A673 (cell line): ENCODE results near the gene RAB17. TPM values are rescaled to one million over a fixed set of nuclear protein-coding genes. Genes with fewer than 3 reads are reported as not detected.
"Not testable (repeated sequence)": the region's sequence is repeated elsewhere in the genome, so short reads cannot be mapped to it uniquely, and the experiment has no call there.

Experiments
- BruUV-seq: library from RNA; stranded (reverse); fragments of 400-500 nt; replicated peaks from 2 replicates; lab custom pipeline; 2021; lab: Mats Ljungman, UMichigan
- CTCF ChIA-PET: fragments of 300-600 bp; sonication (Branson Sonifier 250); formaldehyde crosslinking; loops from one replicate; lab custom pipeline; 2022; ENCODE audit warnings: antibody characterized with exemption; lab: Charles Lee
- POLR2A ChIA-PET: fragments of 300-600 bp; sonication (Branson Sonifier 250); formaldehyde crosslinking; loops from one replicate; lab custom pipeline; 2022; ENCODE audit warnings: antibody characterized with exemption; ENCODE audit not compliant: low non-redundant PET; lab: Charles Lee
- DNase-seq: peaks from one replicate; pipeline ENCODE4 v3.0.0-alpha.2; 2015; ENCODE audit warnings: low spot score
- H3K27ac ChIP-seq: fragments of 200-600 bp; sonication (generic); 2 replicates; pipeline ENCODE4 v1.5.1; 2016; ENCODE audit warnings: mixed run types, low read depth, mild to moderate bottlenecking, mixed read lengths, antibody characterized with exemption, low read length; ENCODE audit not compliant: poor library complexity, severe bottlenecking
- H3K27me3 ChIP-seq: fragments of 200-600 bp; sonication (generic); replicated peaks from 2 replicates; pipeline ENCODE4 v1.6.1; 2017; ENCODE audit warnings: mixed run types, low read depth, mild to moderate bottlenecking, mixed read lengths, antibody characterized with exemption, low read length; ENCODE audit not compliant: insufficient read depth, poor library complexity
- H3K36me3 ChIP-seq: fragments of 200-600 bp; sonication (generic); 2 replicates; pipeline ENCODE4 v1.6.1; 2016; ENCODE audit warnings: mixed run types, mild to moderate bottlenecking, mixed read lengths, antibody characterized with exemption, low read length; ENCODE audit not compliant: insufficient read depth, poor library complexity, severe bottlenecking
- H3K4me1 ChIP-seq: fragments of 200-600 bp; sonication (generic); 2 replicates; pipeline ENCODE4 v1.6.1; 2017; ENCODE audit warnings: mixed run types, mild to moderate bottlenecking, mixed read lengths, antibody characterized with exemption, low read length; ENCODE audit not compliant: insufficient read depth, poor library complexity, severe bottlenecking
- H3K4me3 ChIP-seq: fragments of 200-600 bp; sonication (generic); 2 replicates; pipeline ENCODE4 v1.5.1; 2016; ENCODE audit warnings: low read depth, mixed run types, mild to moderate bottlenecking, mixed read lengths, low read length; ENCODE audit not compliant: poor library complexity, severe bottlenecking
- H3K9me3 ChIP-seq: fragments of 200-600 bp; sonication (generic); 2 replicates; pipeline ENCODE4 v1.6.1; 2016; ENCODE audit warnings: mixed run types, low read depth, mild to moderate bottlenecking, mixed read lengths, antibody characterized with exemption, low read length; ENCODE audit not compliant: poor library complexity, severe bottlenecking
- EZH2 ChIP-seq: fragments of 200-600 bp; sonication (generic); IDR thresholded peaks from 2 replicates; pipeline ENCODE4 v1.6.1; 2017; ENCODE audit warnings: borderline replicate concordance, low read depth, mild to moderate bottlenecking, mixed read lengths, antibody characterized with exemption, low read length; ENCODE audit not compliant: poor library complexity, severe bottlenecking
- intact Hi-C: fragments of 100-400 bp; cut with micrococcal nuclease; formaldehyde crosslinking; loops from one replicate; pipeline ENCODE4 v1.10.0; 2022; ENCODE audit not compliant: unreplicated experiment
- total RNA-seq: library from RNA; stranded (reverse); gene quantifications from 2 replicates; pipeline ENCODE4 v1.2.3, GENCODE V29; 2021
- TF ChIP-seq, protein P1 (sequence below): fragments of 300-800, 200-600 bp; sonication (generic); conservative IDR thresholded peaks from 2 replicates; pipeline ENCODE4 v1.5.1; 2017; ENCODE audit warnings: low read depth, mild to moderate bottlenecking, antibody characterized with exemption, low read length, moderate library complexity, mixed read lengths

Gene RAB17
- total RNA-seq, 1 experiment from 2014 or later: 0.62 TPM

DNA sequence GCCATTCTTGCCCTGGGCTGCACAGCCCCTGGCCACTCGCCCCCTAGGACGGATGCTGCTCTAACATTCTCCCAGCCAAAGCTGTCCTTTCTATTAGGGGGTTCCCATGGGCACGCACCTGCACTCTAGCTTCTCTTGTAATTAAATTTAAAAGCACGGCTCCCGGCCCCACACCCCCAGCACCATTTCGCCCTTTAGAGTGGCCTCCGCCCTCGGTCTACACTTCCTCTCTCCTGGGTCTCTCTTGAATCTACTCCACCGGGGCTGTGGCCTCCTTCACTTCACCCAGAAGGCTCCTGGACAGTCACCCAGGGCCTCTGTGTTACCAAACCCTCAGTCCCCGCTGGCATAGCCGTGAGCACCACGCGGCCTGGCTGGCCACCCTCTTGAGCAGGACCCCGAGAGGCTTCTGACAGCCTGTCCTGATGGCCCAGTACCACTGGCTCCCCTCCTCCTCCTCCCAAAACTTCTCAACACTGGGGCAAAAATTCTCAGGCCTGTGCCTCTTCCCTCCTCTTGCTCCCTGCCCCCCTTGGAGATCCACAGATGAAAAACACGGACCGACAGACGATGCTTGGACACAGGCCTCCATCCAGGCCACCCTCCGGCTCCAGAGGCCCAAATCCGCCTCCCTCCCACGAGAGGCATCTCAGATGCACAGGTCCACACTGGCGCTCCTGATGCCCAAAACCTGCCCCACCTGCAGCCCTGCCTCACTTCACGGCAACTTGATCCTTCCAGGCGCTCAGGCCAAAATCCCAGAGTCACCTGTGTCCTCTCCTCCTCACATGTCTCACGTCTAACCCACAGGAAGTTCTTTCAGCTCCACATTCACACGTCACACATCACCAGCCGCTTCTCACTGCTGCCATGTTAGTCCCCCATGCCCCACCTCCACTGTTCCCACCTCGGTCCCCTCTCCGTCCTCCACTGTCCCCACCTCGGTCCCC, 6.9 kb upstream of the RAB17 start:
- intact Hi-C loops: no loop called here
- H3K36me3 ChIP-seq: no peaks in the 10 kb centered on the region
- DNase-seq: no peak
- CTCF ChIA-PET: no interaction called here
- BruUV-seq: no TSS peak
- POLR2A ChIA-PET: no interaction called here
- no peak overlapping the region for H3K27ac ChIP-seq
- H3K9me3 ChIP-seq: no peaks in the 10 kb centered on the region
- peaks cover 23% of the 10 kb centered on the region for H3K4me1 ChIP-seq
- no peak overlapping the region for H3K4me3 ChIP-seq
- H3K27me3 ChIP-seq: no peaks in the 10 kb centered on the region
- TF ChIP-seq, protein P1, sequence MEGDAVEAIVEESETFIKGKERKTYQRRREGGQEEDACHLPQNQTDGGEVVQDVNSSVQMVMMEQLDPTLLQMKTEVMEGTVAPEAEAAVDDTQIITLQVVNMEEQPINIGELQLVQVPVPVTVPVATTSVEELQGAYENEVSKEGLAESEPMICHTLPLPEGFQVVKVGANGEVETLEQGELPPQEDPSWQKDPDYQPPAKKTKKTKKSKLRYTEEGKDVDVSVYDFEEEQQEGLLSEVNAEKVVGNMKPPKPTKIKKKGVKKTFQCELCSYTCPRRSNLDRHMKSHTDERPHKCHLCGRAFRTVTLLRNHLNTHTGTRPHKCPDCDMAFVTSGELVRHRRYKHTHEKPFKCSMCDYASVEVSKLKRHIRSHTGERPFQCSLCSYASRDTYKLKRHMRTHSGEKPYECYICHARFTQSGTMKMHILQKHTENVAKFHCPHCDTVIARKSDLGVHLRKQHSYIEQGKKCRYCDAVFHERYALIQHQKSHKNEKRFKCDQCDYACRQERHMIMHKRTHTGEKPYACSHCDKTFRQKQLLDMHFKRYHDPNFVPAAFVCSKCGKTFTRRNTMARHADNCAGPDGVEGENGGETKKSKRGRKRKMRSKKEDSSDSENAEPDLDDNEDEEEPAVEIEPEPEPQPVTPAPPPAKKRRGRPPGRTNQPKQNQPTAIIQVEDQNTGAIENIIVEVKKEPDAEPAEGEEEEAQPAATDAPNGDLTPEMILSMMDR: no peak
- TF ChIP-seq EZH2: no peak

DNA sequence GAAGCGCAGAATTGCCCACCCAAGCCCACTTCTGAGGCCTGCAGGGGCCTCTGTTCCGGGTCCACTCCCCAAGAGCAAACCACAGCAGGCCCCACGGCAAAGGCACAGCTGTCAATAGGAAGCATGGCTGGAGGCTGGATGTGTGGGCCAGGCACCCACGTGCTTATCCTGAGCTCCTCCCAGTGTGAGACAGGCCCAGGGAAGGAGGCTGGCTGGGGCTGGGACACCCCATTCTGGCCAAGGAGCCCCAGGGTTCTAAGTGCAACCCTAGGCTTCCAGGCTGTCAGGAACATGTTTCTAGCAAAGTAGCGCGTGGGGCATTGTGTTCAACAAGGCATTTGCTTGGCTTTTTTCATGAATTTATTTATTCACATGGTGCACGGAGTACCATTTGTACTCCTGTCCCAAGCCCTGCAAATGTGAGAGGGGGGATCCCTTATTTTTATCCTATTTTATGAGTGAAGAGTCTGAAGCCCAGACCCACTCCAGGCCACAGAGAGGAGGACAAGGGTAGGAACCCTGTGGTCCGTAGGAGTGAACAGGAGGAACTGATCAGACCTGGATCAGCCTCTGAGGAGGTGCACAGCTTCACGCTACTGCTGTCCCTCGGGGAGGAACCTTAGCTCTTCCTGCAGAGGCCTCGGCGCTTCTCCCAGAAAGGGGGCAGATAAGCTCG, 6.1 kb upstream of the RAB17 start:
- intact Hi-C loops: no loop called here
- Histone ChIP-seq H3K4me1 (peaks cover 23% of the 10 kb centered on the region), H3K4me3 (no peak overlapping the region), H3K27ac (no peak overlapping the region), H3K9me3 (no peaks in the 10 kb centered on the region), H3K36me3 (no peaks in the 10 kb centered on the region), H3K27me3 (no peaks in the 10 kb centered on the region)
- ChIA-PET POLR2A (no interaction called here), CTCF (no interaction called here)
- no peak for DNase-seq
- TF ChIP-seq, protein P1: no peak
- no peak for TF ChIP-seq EZH2
- no TSS peak for BruUV-seq

DNA sequence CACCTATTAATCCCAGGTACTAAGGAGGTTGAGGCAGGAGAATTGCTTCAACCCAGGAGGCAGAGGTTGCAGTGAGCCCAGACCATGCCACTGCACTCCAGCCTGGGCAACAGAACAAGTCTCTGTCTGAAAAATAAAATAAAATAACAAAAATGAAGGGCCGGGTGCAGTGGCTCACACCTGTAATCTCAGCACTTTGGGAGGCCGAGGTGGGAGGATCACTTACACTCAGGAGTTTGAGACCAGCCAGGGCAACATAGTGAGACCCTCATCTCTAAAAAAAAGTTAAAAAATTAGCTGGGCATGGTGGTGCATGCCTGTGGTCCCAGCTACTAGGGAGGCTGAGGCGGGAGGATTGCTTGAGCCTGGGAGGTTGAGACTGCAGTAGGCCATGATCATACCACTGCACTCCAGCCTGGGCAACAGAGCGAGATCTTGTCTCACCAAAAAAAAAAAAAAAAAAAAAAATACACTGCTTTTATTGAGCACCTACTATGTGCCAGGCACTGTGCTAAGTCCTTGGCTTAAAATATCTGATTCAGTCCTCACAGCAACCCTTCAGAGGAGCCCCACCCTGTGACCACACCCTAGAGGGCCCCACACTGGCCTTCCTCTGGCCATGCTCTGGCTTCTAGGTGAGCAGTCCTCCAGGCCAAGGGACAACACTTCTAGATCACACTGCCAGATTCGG, 5.4 kb upstream of the RAB17 start:
- intact Hi-C loops, H3K27ac ChIP-seq: not testable (repeated sequence)

More for the DNA sequence above, 5.4 kb upstream of the RAB17 start:
- H3K36me3 ChIP-seq, H3K9me3 ChIP-seq, BruUV-seq, H3K4me3 ChIP-seq, POLR2A ChIA-PET, DNase-seq, H3K27me3 ChIP-seq, CTCF ChIA-PET: not testable (repeated sequence)
- H3K4me1 ChIP-seq: peaks cover 23% of the 10 kb centered on the region
